ENCODE measurements around the gene UTP18.

DNA sequence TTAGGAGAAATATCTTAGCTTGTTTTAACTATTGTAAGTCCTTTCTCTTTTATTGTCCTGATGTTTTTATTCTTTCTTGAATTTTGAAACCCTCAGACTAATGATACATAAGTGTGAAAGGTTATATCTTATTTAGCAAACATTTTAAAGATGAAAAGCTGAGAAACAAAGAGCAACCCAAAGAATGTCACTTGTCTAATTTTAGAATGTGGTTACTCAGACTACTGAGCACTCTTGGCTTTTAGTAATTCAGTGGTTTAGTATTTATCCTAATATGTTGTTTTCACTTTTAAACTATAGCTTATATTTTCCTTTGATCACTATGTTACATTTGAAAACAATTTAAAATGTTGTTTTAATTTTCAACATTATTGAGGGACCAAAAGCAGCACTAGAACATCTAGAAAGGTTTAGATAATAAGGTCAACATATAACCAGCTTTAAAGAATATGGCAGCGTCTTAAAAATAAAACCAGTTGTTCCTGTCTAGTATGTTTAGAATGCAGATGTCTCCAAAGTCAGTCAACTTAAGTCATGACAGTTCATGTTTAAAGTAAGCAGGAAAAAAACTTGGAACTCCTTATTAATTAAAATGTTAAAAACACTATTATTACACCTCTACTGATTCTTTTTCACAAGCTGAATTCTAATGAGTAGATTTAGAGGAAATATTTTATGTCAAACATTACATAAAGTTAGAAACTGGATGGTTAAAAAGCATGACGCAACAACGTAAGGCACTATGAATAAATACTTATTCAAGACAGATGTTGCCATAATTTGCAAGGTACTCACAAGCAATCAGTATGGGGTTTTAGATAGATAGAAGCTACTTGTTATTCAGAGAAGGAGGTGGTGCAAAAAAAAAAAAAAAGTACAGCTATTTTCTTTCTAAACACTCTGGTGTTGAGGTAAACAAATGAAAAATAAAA lies 2.9 kb upstream of the UTP18 start:
- TF ChIP-seq, protein P1, sequence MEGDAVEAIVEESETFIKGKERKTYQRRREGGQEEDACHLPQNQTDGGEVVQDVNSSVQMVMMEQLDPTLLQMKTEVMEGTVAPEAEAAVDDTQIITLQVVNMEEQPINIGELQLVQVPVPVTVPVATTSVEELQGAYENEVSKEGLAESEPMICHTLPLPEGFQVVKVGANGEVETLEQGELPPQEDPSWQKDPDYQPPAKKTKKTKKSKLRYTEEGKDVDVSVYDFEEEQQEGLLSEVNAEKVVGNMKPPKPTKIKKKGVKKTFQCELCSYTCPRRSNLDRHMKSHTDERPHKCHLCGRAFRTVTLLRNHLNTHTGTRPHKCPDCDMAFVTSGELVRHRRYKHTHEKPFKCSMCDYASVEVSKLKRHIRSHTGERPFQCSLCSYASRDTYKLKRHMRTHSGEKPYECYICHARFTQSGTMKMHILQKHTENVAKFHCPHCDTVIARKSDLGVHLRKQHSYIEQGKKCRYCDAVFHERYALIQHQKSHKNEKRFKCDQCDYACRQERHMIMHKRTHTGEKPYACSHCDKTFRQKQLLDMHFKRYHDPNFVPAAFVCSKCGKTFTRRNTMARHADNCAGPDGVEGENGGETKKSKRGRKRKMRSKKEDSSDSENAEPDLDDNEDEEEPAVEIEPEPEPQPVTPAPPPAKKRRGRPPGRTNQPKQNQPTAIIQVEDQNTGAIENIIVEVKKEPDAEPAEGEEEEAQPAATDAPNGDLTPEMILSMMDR (conservative IDR thresholded peaks at IDR 0.05; ENCODE audit: low read depth, low read length): no peak
- TF ChIP-seq EZH2 (IDR thresholded peaks at IDR 0.05; ENCODE audit: low read length, unreplicated experiment) (no peak), EZH2phosphoT487 (IDR thresholded peaks at IDR 0.05; ENCODE audit: borderline replicate concordance, low read length) (no peak)
